ENCODE results near the gene SEC63. TPM values are rescaled to one million over a fixed set of nuclear protein-coding genes. Genes with fewer than 3 reads are reported as not detected.
"Not testable (repeated sequence)": the region's sequence is repeated elsewhere in the genome, so short reads cannot be mapped to it uniquely, and the experiment has no call there.

The SEC63 gene
- total and polyA plus RNA-seq, 12 donors = 23.8 to 190 (median 64.1) TPM

DNA sequence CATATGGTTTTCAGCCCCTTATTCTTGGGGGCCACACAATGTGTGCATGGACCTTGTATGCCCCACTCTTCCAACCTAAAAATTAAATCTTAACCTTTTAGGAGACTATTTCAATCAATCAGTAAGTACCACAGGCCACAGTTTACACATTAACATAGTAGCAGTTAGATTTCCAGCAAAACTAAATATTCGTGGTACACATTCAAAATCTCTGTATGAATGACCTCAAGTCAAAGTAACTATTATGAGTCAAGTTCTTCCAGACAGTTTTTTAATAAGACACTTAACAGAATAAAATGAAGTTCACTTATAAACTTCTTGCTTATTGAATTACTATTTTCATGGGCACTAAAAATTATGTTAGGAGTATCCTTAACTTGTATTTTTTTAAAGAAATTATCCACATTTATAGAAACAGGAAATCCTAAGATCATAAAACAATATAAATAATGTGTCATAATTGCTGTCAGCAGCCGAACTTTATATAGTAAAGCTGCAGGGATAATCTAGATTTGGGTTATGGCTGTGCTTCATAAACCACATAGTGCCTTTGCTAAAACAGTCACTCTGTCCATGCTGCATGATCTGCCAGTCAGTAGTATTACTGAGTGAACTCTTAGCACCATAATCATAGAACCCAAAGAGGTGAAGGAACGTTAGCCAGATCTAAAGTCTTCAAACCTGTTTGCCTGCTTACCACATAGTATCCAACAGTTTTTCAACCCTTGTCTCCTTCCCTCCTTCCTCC lies 21.7 kb downstream of the SEC63 start:
- DNase-seq = no peak
- H3K4me3 ChIP-seq = no peak overlapping the region
- TF ChIP-seq POLR2A (IDR thresholded peaks at IDR 0.05) = no peak
- TF ChIP-seq, protein P1, sequence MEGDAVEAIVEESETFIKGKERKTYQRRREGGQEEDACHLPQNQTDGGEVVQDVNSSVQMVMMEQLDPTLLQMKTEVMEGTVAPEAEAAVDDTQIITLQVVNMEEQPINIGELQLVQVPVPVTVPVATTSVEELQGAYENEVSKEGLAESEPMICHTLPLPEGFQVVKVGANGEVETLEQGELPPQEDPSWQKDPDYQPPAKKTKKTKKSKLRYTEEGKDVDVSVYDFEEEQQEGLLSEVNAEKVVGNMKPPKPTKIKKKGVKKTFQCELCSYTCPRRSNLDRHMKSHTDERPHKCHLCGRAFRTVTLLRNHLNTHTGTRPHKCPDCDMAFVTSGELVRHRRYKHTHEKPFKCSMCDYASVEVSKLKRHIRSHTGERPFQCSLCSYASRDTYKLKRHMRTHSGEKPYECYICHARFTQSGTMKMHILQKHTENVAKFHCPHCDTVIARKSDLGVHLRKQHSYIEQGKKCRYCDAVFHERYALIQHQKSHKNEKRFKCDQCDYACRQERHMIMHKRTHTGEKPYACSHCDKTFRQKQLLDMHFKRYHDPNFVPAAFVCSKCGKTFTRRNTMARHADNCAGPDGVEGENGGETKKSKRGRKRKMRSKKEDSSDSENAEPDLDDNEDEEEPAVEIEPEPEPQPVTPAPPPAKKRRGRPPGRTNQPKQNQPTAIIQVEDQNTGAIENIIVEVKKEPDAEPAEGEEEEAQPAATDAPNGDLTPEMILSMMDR (IDR thresholded peaks at IDR 0.05) = no peak
- no peaks in the 10 kb centered on the region for H3K9me3 ChIP-seq (replicated peaks in 1 of 3)
- H3K27ac ChIP-seq = no peak overlapping the region
- H3K36me3 ChIP-seq (replicated peaks in 1 of 2) = no peaks in the 10 kb centered on the region
- H3K27me3 ChIP-seq = no peaks in the 10 kb centered on the region
- H3K4me1 ChIP-seq (replicated peaks in 1 of 2) = peaks cover 7 to 12% of the 10 kb centered on the region in 2 donors
- WGBS, 4 donors = 52 to 58% (median 54%) methylated on average over 3 of the region's 3 CpGs
- intact Hi-C loops (cut with DNase I) = no loop called here

DNA sequence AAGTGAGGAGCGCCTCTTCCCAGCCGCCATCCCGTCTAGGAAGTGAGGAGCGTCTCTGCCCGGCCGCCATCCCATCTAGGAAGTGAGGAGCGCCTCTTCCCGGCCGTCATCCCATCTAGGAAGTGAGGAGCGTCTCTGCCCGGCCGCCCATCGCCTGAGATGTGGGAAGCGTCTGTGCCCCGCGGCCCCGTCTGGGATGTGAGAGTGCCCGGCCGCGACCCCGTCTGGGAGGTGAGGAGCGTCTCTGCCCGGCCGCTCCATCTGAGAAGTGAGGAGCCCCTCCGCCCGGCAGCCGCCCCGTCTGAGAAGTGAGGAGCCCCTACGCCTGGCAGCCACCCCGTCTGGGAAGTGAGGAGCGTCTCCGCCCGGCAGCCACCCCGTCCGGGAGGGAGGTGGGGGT lies 23.8 kb downstream of the SEC63 start:
- H3K4me1 ChIP-seq (replicated peaks in 1 of 2) = not testable (repeated sequence)
- WGBS, 4 donors = 90 to 98% (median 96%) methylated on average over 4 to 33 of the region's 35 CpGs

DNA sequence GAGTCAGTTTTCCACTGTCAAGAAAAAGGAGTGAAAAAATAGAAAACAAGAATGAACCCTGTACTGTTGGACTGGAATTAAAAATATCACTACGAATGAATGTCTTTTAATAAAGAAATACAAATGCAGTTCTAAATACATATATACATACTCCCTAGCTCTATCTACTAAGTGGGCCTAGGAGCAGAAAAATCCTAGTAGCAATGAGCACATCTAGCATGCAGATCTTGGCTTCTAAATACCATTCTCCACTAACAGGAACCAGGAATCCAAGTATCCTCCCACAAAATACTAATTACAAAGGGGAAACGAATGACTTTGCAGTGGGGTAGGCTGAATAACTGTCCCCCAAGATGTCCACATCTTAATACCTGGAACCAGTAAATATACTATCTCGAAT lies 25.4 kb downstream of the SEC63 start:
- Histone ChIP-seq H3K4me3 (no peak overlapping the region), H3K4me1 (replicated peaks in 1 of 2) (no peaks in the 10 kb centered on the region), H3K27me3 (no peaks in the 10 kb centered on the region), H3K27ac (no peak overlapping the region), H3K36me3 (replicated peaks in 1 of 2) (peaks cover 0 to 9% of the 10 kb centered on the region in 2 donors), H3K9me3 (replicated peaks in 1 of 3) (no peaks in the 10 kb centered on the region)
- 91 to 96% (median 94%) methylated on average over 3 of the region's 3 CpGs for WGBS, 4 donors
- TF ChIP-seq, protein P1 (IDR thresholded peaks at IDR 0.05) = no peak
- no peak for TF ChIP-seq POLR2A (IDR thresholded peaks at IDR 0.05)
- intact Hi-C loops (cut with DNase I) = no loop called here
- no peak for DNase-seq

More for the DNA sequence above, 23.8 kb downstream of the SEC63 start:
- H3K4me3 ChIP-seq; intact Hi-C loops (cut with DNase I); H3K27ac ChIP-seq; H3K27me3 ChIP-seq; H3K36me3 ChIP-seq (replicated peaks in 1 of 2); H3K9me3 ChIP-seq (replicated peaks in 1 of 3); DNase-seq: not testable (repeated sequence)

DNA sequence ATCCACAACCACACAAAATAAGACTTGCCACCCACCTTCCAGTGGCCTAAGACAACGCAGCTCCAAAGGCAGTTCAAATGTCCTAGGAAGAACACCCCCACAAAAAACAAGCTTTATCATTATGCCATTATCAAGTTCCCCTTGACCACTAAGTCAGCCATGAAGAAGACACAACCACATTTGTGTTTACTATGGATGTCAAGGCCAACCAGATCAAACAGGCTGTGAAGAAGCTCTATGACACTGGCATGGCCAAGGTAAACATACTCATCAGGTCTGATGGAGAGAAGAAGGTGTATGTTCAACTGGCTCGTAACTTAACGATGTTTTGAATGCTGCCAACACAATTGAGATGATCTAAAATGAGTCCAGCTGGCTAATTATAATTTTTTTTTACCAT lies 26.1 kb downstream of the SEC63 start:
- 82 to 85% (median 83%) methylated on average over 3 of the region's 3 CpGs for WGBS, 4 donors

More for the DNA sequence above, 26.1 kb downstream of the SEC63 start:
- Histone ChIP-seq H3K9me3 (replicated peaks in 1 of 3) (no peaks in the 10 kb centered on the region), H3K36me3 (replicated peaks in 1 of 2) (peaks cover 0 to 9% of the 10 kb centered on the region in 2 donors), H3K27me3 (no peaks in the 10 kb centered on the region), H3K4me3 (no peak overlapping the region), H3K27ac (no peak overlapping the region), H3K4me1 (replicated peaks in 1 of 2) (no peaks in the 10 kb centered on the region)
- intact Hi-C loops (cut with DNase I) = no loop called here
- TF ChIP-seq, protein P1 (IDR thresholded peaks at IDR 0.05) = no peak
- no peak for TF ChIP-seq POLR2A (IDR thresholded peaks at IDR 0.05)
- no peak for DNase-seq

Data from adrenal gland (tissue), 12 donors.